Retina (tissue), 1 donor: Measurements from ENCODE around the gene TMEM126A.
"Not testable (repeated sequence)": the region's sequence is repeated elsewhere in the genome, so short reads cannot be mapped to it uniquely, and the experiment has no call there.

Experiments
- DNase-seq: peaks from one replicate; pipeline ENCODE4 v3.0.0-alpha.2; 2016

Gene TMEM126A

GRCh38 chr11:85647604-85648299 is at the start of gene TMEM126A:
Gene TMEM126A, plus strand, starts transcription at chr11:85647967. Its CDS starts 2,289 bp downstream, at chr11:85650256.
- DNase-seq = peak; percentile 93

DNA sequence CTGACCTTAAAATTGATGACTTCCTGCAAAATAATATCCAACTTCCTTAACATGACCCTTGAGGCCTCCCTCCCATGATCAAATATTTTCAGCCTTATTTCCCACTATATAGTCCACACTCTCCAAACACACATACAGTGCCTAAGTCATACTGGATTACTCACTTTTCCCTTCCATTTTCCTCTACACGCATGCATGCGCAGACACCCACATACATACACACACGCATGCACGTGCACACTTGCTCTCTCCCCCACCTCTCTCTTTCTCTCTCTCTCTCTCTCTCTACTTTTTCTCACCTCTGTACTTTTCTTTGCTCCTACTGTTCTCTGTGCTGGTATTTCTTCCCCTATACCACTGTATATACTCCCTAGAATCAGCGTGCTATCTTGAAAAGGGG is 48.7 kb upstream of the TMEM126A start:
- no peak for DNase-seq

- DNase-seq = no peak
Measured at GRCh38 chr11:85602526-85603213, 45.1 kb upstream of the TMEM126A start.

- DNase-seq = no peak
Measured at GRCh38 chr11:85603220-85603619, 44.5 kb upstream of the TMEM126A start.

- DNase-seq = not testable (repeated sequence)
Measured at GRCh38 chr11:85606237-85606636, 41.5 kb upstream of the TMEM126A start.

DNA sequence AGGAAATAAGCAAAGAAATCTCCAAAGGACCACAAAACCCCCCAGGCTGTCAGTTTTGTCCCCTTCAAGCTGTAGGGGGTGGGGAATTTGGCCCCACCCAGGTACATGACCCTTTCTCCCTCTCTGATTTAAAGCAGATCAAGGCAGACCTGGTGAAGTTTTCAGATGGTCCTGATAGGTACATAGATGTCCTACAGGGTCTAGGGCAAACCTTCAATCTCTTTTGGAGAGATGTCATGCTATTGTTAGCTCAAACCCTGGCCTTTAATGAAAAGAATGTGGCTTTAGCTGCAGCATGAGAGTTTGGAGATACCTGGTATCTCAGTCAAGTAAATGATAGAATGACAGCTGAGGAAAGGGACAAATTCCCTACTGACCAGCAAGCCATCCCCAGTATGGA is 39.1 kb upstream of the TMEM126A start:
- not testable (repeated sequence) for DNase-seq

DNA sequence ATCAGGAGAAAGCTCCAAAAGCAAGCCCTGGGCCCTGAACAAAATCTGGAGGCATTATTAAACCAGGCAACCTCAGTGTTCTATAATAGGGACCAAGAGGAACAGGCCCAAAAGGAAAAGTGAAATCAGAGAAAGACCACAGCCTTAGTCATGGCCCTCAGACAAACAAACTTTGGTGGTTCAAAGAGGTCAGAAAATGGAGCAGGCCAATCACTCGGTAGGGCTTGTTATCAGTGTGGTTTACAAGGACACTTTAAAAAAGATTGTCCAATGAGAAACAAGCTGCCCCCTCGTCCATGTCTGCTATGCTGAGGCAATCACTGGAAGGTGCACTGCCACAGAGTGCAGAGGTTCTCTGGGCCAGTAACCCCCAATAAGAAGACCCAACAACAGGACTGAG is 38.5 kb upstream of the TMEM126A start:
- DNase-seq = not testable (repeated sequence)

DNA sequence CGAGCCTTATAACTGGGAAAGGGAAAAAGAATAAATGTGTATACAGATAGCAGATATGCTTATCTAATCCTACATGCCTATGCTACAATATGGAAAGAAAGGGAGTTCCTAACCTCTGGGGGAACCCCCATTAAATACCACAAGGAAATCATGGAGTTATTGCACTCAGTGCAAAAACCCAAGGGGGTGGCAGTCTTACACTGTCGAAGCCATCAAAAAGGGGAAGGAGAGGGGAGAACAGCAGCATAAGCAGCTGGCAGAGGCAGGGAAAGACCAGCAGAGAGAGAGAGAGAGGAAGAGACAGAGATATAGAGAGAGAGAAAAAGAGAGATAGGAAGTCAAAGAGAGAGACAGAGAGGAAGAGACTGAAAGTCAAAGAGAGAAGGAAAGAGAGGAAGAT is 36.1 kb upstream of the TMEM126A start:
- not testable (repeated sequence) for DNase-seq

GRCh38 chr11:85619499-85619898 is 28.3 kb upstream of the TMEM126A start:
- DNase-seq = no peak

DNA sequence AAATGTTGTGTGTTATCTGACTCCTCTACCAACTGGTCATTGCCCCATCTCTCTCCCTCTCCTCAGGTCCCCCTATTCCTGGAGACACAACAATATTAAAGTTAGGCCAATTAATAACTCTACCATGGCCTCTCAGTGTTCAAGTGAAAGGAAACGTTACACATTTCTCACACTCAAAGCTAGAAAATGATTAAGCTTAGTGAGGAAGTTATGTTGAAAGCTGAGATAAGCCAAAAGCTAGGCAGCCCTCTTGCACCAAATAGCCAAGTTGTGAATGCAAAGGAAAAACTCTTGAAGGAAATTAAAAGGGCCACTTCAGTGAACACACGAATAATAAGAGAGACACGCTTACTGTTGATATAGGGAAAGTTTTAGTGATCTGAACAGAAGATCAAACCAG is 27.5 kb upstream of the TMEM126A start:
- no peak for DNase-seq

- no peak for DNase-seq
Measured at GRCh38 chr11:85626496-85626895, 21.3 kb upstream of the TMEM126A start.

- no peak for DNase-seq
Measured at GRCh38 chr11:85627332-85627997, 20.3 kb upstream of the TMEM126A start, which contains the start of gene DLG2. Gene DLG2, minus strand, starts transcription at chr11:85627344.

- DNase-seq = peak; percentile 96
Measured at GRCh38 chr11:85627998-85628770, 19.6 kb upstream of the TMEM126A start, which contains the start of gene TMEM126B. Gene TMEM126B, plus strand, starts transcription at chr11:85628593. Its CDS starts 15 bp downstream, at chr11:85628608.

- no peak for DNase-seq
Measured at GRCh38 chr11:85628771-85629341, 18.9 kb upstream of the TMEM126A start.

DNA sequence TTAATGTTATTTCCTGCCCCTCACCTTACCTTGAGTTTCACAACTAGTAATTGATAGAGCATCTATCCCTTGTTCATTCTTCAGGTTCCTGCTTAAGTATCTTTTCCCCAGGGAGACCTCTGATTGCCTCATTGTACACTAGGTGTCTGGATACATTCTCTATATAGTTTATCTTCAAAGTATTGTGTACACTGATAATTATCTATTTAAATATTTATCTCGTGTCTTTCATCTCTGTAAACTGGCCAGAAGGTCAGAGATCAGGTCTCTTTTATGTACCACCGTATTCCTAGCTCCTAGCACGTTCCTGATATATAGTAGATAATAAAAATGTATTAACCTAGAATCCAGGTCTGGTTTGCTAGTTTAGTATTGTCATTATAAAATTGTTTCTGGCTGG is 13.0 kb upstream of the TMEM126A start:
- no peak for DNase-seq

DNA sequence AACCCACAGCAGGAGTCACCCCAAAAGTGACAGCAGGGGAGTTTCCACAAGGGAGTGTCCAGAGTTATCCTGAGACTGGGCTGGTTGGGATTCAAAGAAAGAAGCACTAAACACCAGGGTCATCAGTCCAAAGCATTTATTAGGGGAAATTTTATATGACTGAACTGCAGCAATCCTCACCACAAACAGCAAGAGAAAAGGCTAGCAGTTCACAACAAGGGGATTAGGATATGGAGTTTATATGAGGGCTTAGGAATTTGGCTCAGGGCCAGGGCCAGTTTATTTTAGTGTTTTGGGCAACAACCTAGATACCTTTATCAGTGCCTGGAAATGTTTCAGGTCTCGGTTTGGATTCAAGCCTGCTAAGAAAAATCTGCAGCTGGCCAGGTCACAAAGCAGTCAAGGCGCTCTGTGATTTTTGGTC is 4.6 kb upstream of the TMEM126A start:
- DNase-seq = no peak

- DNase-seq = no peak
Measured at GRCh38 chr11:85647078-85647477, 689 bp upstream of the TMEM126A start.

DNA sequence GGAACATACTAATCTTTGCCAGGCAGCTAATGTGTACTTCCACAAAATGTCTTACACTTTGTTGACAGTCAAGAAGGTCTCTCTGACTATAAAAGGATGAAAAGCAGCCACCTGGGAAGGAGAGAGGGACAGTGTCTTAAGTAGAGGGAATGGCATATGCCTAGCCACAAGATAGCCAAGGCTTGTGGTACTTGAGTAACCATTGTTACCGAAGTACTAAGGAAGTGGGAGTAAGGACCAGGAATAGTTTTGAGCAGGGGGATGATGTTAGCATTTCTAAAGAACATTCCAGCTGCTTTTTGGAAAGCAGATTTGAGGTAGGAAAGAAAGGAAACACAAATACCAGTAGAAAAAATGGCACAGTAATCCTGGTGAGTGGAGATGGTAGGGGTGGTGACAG is 3.4 kb downstream of the TMEM126A start:
- DNase-seq = no peak

DNA sequence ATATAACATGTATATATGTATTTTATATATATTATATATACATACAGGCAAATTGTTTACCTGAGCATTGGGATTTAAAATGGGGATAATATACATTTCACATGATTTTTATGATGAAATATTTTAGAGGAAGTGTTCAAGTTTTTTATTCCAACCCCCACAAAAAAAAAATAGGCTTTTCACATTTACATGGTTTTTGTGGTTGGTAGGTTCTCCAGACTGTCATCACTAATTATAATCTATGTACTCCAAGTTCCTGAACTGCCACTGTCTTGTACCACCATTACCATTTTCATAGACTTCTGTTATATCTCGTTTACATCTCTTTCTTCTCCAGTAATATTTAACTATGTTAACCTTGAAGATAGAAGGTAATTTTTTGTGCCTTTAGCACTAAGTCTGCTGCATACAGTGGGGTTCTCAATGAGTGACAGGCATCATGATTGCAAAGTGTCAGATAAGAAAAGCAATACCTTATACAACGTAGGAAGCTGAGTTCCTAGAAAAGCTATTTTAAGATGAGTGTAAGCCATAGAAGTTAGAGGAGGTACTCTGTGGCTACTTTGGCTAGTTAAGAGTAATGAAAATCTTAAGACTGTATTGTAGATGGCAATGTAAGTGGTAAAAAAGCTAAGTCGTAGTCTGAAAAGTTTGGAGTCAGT is 5.2 kb downstream of the TMEM126A start:
- no peak for DNase-seq

GRCh38 chr11:85654343-85654742 is 6.6 kb downstream of the TMEM126A start:
- DNase-seq = not testable (repeated sequence)

- no peak for DNase-seq
Measured at GRCh38 chr11:85656777-85657176, 9.0 kb downstream of the TMEM126A start.

DNA sequence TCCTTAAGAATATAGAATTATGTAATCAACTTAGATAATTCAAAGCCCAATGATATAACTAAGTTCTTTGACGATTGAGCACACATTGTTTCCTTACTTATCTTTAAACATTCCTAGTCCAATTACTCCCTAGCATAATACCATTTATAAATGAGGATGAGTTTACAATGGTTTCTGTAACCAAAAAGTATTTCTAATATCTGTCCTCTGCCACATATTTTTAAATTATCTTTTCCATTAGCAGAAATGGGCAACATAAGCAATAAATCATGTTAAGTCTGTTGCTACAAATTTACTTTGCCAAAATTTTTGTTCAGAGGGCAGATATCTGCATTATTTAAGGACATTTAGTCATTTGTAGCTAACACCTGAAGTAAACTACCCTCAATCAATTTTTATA is 10.4 kb downstream of the TMEM126A start:
- no peak for DNase-seq
